Stimulated activated naive B cell treated with anti-CD40 and anti-IgM and Interleukin-4, amounts not matched to agents 10 μg/mL and 1 μg/mL and 100 μg/mL, for 72 hours (primary cell): ENCODE measurements around the gene CELF4.
A peak's percentile ranks its signal among the peaks of the same experiment; 100 is the strongest.

Experiments
- ATAC-seq, 2 donors: fragments of 150-1000 bp; cut with Tn5 transposase; replicated peaks; 2 replicates each; pipeline ENCODE4 v1.10.0; 2021; ENCODE audit warnings: moderate library complexity in 1 of 2
- DNase-seq: peaks from one replicate; pipeline ENCODE4 v3.0.0; 2021
- H3K27ac Mint-ChIP-seq: one replicate; pipeline ENCODE4 v1.8.0; 2022; ENCODE audit warnings: mild to moderate bottlenecking, mixed read lengths
- H3K27me3 Mint-ChIP-seq, 2 donors: one replicate each; pipeline ENCODE4 v1.8.0; 2022; ENCODE audit warnings: mixed read lengths in 2 of 2
- H3K36me3 Mint-ChIP-seq, 2 donors: one replicate each; pipeline ENCODE4 v1.8.0; 2022; ENCODE audit warnings: mixed read lengths in 2 of 2, mild to moderate bottlenecking in 1 of 2
- H3K4me1 Mint-ChIP-seq, 2 donors: one replicate each; pipeline ENCODE4 v1.8.0; 2022; ENCODE audit warnings: mixed read lengths in 2 of 2, mild to moderate bottlenecking in 1 of 2
- H3K4me3 Mint-ChIP-seq, 2 donors: one replicate each; pipeline ENCODE4 v1.8.0; 2022; ENCODE audit warnings: mild to moderate bottlenecking in 2 of 2, mixed read lengths in 2 of 2, moderate library complexity in 1 of 2
- H3K9me3 Mint-ChIP-seq, 2 donors: one replicate each; pipeline ENCODE4 v1.8.0; 2022; ENCODE audit warnings: mixed read lengths in 2 of 2, mild to moderate bottlenecking in 1 of 2

The CELF4 gene

DNA sequence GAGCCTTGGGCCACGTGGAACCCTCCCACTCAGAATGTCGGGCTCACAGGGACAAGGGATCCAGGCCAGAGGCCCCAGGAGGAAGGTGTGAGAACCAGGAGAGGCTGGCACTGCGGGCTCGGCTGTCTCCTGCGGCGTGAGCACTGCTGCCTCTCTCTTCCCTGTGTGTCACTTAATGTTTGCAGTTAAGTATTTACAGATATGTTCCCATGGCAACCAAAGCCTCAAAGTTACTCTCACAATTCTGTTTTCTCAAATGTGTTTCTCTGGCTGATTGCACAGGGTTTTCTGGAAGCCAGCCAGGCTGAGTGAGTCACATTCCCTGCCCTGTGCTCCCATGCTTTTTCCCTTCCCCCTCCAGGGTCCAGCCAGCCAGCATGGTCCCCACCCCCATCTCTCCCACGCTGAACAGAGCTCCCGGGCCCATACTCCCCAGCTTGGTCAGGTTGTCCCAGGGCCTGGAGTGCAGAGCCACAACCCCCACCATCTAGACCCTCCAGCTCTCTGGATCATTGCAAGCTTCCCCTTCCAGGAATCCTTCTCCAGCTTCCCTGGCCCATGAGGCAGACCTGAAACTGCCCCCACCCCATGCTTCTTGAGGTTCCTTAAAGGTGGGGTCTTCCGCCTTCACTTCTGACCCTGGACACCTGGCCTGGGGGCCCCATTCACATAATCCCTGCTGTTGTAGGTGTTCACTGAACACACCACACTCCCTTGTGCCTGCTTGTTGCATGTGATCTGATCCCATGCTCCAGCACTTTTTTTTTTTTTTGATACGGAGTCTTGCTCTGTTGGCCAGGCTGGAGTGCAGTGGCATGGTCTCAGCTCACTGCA lies 265.9 kb downstream of the CELF4 start:
- H3K36me3 Mint-ChIP-seq: no peaks in the 10 kb centered on the region
- H3K4me1 Mint-ChIP-seq: peaks cover 0 to 6% of the 10 kb centered on the region in 2 donors
- ATAC-seq (peak in 1 of 2 donors; percentile 26), DNase-seq (no peak)
- peaks cover 5% of the 10 kb centered on the region in 2 donors for H3K27me3 Mint-ChIP-seq
- no peaks in the 10 kb centered on the region for H3K9me3 Mint-ChIP-seq
- H3K27ac Mint-ChIP-seq: no peak overlapping the region
- no peak overlapping the region for H3K4me3 Mint-ChIP-seq

DNA sequence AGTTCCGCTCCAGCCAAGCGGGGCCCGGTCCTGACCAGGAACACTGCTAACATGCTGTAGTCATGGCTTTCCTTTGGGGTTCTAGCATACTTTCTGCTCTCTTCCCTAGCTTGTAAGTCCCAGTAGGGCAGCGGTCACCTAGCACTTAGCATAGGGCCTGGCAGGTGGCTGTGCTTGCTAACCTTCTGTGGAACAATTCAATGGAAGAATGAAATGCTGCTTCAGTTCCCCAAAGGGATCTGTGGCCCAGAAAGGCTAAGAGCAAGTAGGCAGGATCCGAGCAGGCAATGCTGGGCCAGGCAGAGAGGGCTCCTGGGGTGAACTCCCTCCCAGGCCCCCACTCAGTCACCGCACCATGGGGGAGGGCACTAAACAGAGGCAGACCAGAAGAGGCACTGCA lies 266.8 kb downstream of the CELF4 start:
- no peak for ATAC-seq
- no peak for DNase-seq
- Mint-ChIP-seq H3K27ac (peak overlapping the region; percentile 48), H3K27me3 (peaks cover 7 to 11% of the 10 kb centered on the region in 2 donors), H3K9me3 (no peaks in the 10 kb centered on the region), H3K36me3 (no peaks in the 10 kb centered on the region), H3K4me1 (peaks cover 0 to 6% of the 10 kb centered on the region in 2 donors), H3K4me3 (no peak overlapping the region)

GRCh38 chr18:37297106-37297505 lies 268.5 kb downstream of the CELF4 start:
- DNase-seq (no peak), ATAC-seq (no peak)
- Mint-ChIP-seq H3K4me3 (no peak overlapping the region), H3K9me3 (no peaks in the 10 kb centered on the region), H3K36me3 (no peaks in the 10 kb centered on the region), H3K27ac (no peak overlapping the region), H3K27me3 (peaks cover 7 to 15% of the 10 kb centered on the region in 2 donors), H3K4me1 (peaks cover 0 to 6% of the 10 kb centered on the region in 2 donors)

DNA sequence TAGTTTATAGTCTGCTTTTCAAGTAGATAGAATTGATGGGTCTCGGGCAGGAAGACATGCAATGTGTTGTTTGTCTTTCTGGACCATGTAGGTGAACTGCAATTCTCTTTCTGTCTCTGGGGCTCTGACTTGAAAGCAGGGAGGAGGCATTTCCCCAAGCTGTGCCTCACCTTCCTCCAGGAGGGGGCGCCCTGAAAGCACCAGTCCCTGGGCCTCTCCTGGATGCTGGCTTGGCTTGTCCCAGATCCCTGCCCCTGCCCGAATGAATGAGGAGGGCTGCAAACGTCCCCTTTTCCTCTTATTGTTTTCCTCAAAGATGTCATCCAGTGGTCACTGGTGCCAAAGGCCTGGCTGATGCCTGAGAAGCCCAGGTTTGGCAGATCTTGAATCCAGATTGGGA lies 270.6 kb downstream of the CELF4 start:
- ATAC-seq (no peak), DNase-seq (no peak)
- no peak overlapping the region for H3K4me3 Mint-ChIP-seq
- H3K27ac Mint-ChIP-seq: no peak overlapping the region
- H3K4me1 Mint-ChIP-seq: peaks cover 0 to 5% of the 10 kb centered on the region in 2 donors
- peaks cover 7 to 9% of the 10 kb centered on the region in 2 donors for H3K27me3 Mint-ChIP-seq
- H3K36me3 Mint-ChIP-seq: no peaks in the 10 kb centered on the region
- H3K9me3 Mint-ChIP-seq: no peaks in the 10 kb centered on the region

DNA sequence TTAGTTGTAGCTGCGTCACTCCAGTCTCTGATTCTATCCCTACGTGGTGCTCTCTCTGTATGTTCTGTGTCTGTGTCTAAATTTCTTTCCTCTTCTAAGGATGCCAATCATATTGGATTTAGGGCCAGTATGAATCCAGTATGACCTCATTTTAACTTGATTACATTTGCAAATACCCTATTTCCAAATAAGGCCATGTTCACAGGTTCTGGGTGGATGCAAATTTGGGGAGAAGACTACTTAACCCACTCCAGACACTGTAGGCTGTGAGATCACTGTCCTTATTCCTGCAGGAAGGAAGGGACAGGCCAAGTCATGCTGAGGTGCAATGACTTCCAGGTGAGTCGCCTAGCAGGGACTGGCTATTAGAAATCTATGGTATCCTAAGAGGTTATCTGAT lies 272.2 kb downstream of the CELF4 start:
- no peaks in the 10 kb centered on the region for H3K4me1 Mint-ChIP-seq
- H3K9me3 Mint-ChIP-seq: no peaks in the 10 kb centered on the region
- DNase-seq (no peak), ATAC-seq (no peak)
- no peak overlapping the region for H3K27ac Mint-ChIP-seq
- no peak overlapping the region for H3K4me3 Mint-ChIP-seq
- no peaks in the 10 kb centered on the region for H3K36me3 Mint-ChIP-seq
- H3K27me3 Mint-ChIP-seq: peaks cover 7 to 9% of the 10 kb centered on the region in 2 donors

DNA sequence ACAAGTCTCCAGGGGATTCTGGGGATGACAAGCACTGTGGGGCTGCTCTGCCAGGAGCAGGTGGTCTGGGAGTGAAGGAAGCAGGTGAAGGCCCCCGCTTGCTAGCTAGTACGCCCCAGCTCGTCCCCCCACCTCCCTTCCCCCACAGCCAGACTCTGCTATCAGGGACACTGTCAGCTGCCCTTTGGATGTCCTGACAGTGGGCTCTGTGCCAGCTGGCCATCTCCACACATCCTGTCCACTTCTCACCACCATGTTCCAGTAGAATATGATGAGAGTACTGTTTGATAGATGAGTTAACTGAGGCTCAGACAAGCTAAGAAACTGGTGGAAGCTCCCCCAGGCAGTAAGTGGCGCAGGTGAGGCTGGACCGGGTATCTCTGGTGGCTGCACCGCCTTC lies 276.2 kb downstream of the CELF4 start:
- H3K4me1 Mint-ChIP-seq: no peaks in the 10 kb centered on the region
- H3K9me3 Mint-ChIP-seq: no peaks in the 10 kb centered on the region
- ATAC-seq: no peak
- no peak overlapping the region for H3K27ac Mint-ChIP-seq
- H3K4me3 Mint-ChIP-seq: no peak overlapping the region
- no peaks in the 10 kb centered on the region for H3K36me3 Mint-ChIP-seq
- DNase-seq: no peak
- H3K27me3 Mint-ChIP-seq: peaks cover 0 to 7% of the 10 kb centered on the region in 2 donors

DNA sequence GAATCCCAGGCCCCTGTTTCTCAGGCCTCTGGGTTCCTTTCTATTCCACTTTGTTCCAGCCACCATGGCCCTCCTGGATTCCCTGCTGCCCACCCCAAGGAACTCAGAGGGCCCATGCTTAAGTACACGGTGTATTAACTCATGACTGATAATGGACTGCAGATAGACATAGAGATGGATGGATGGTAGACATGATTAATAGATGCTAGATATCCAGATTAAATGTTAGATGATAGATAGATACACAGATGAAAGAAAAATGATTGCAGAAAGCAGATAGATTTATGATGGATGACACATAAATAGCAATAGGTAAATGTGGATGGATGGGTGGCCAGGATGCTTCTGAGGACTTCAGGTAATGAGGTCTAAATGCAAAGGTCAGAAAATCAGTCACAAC lies 278.0 kb downstream of the CELF4 start:
- Mint-ChIP-seq H3K27ac (no peak overlapping the region), H3K27me3 (no peaks in the 10 kb centered on the region), H3K4me1 (no peaks in the 10 kb centered on the region), H3K36me3 (no peaks in the 10 kb centered on the region), H3K9me3 (peaks cover 3 to 5% of the 10 kb centered on the region in 2 donors), H3K4me3 (no peak overlapping the region)
- no peak for DNase-seq
- no peak for ATAC-seq

GRCh38 chr18:37286801-37287200 lies 278.8 kb downstream of the CELF4 start:
- H3K36me3 Mint-ChIP-seq: no peaks in the 10 kb centered on the region
- no peak for DNase-seq
- H3K4me3 Mint-ChIP-seq: no peak overlapping the region
- H3K27ac Mint-ChIP-seq: no peak overlapping the region
- no peaks in the 10 kb centered on the region for H3K4me1 Mint-ChIP-seq
- peaks cover 3 to 5% of the 10 kb centered on the region in 2 donors for H3K9me3 Mint-ChIP-seq
- H3K27me3 Mint-ChIP-seq: no peaks in the 10 kb centered on the region
- ATAC-seq: no peak

DNA sequence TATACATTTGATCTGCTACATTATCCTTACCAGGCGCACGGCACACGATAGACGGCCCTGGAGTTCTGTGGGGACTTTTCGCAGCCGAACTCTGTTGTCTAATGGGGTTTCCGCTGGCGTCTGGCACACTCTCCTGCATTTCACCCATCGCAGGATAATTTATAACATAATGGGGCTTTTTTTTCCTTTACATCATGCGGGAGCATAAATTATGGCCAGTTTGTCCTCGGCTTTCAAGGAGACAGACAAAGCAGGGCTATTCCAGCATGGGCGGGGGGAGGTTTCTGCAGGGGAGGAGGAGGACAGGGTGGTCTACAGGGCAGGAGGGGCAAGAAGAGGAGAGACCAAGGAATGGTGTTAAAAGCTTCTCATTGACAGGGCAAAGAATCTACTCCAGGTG lies 279.8 kb downstream of the CELF4 start:
- H3K4me1 Mint-ChIP-seq: no peaks in the 10 kb centered on the region
- H3K27me3 Mint-ChIP-seq: peaks cover 0 to 4% of the 10 kb centered on the region in 2 donors
- H3K4me3 Mint-ChIP-seq: no peak overlapping the region
- H3K9me3 Mint-ChIP-seq: peaks cover 3 to 5% of the 10 kb centered on the region in 2 donors
- ATAC-seq: no peak
- H3K27ac Mint-ChIP-seq: no peak overlapping the region
- DNase-seq: no peak
- no peaks in the 10 kb centered on the region for H3K36me3 Mint-ChIP-seq

GRCh38 chr18:37284260-37284659 lies 281.3 kb downstream of the CELF4 start:
- Mint-ChIP-seq H3K36me3 (no peaks in the 10 kb centered on the region), H3K27me3 (peaks cover 4 to 8% of the 10 kb centered on the region in 2 donors), H3K9me3 (peaks cover 3 to 5% of the 10 kb centered on the region in 2 donors), H3K27ac (no peak overlapping the region), H3K4me3 (no peak overlapping the region), H3K4me1 (no peaks in the 10 kb centered on the region)
- DNase-seq (no peak), ATAC-seq (no peak)

DNA sequence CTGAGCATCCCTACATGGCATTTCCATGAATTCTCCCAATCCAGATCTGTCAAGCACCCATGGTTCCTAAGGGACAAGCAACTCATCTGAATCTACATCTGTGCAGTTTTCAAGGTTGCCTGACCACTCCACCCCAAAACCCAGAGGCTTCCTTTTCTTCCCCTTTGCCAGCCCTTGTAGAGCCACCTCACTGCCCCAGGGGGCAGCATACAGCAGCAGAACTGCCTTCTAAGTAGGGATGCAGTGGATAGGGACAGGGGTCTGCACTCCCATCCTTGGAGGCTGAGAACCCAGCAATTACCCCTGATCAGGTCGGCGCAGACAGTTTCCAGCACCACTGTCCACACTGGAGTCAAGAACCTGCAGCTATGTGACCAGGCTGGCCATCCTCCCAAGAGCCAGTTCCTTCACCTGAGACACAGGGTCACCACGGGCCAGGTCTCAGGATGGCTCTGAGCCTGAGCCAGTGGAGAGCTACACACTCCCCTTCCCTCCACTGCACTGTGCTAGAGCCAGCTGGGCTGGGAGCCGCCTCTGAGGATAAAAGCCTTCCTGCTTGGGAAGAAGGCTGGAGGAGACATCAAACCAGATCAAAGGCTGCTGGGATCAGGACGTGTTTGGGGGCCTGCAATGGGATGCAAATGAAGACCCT lies 283.1 kb downstream of the CELF4 start:
- Mint-ChIP-seq H3K4me3 (no peak overlapping the region), H3K4me1 (no peaks in the 10 kb centered on the region), H3K36me3 (no peaks in the 10 kb centered on the region), H3K27me3 (peaks cover 13 to 25% of the 10 kb centered on the region in 2 donors), H3K27ac (no peak overlapping the region), H3K9me3 (peaks cover 3 to 5% of the 10 kb centered on the region in 2 donors)
- peak in 1 of 2 donors; percentile 30 for ATAC-seq
- no peak for DNase-seq

- no peak overlapping the region for H3K4me3 Mint-ChIP-seq
- no peak overlapping the region for H3K27ac Mint-ChIP-seq
- H3K36me3 Mint-ChIP-seq: peaks cover 2 to 3% of the 10 kb centered on the region in 2 donors
- peaks cover 24 to 39% of the 10 kb centered on the region in 2 donors for H3K27me3 Mint-ChIP-seq
- peaks cover 8 to 10% of the 10 kb centered on the region in 2 donors for H3K9me3 Mint-ChIP-seq
- ATAC-seq (no peak), DNase-seq (no peak)
- no peaks in the 10 kb centered on the region for H3K4me1 Mint-ChIP-seq
Observed at GRCh38 chr18:37280701-37281393, 284.8 kb downstream of the CELF4 start.

- no peak overlapping the region for H3K27ac Mint-ChIP-seq
- H3K9me3 Mint-ChIP-seq: peaks cover 12 to 13% of the 10 kb centered on the region in 2 donors
- peaks cover 6 to 8% of the 10 kb centered on the region in 2 donors for H3K36me3 Mint-ChIP-seq
- DNase-seq: no peak
- no peak overlapping the region for H3K4me3 Mint-ChIP-seq
- peaks cover 0 to 3% of the 10 kb centered on the region in 2 donors for H3K4me1 Mint-ChIP-seq
- ATAC-seq: no peak
- H3K27me3 Mint-ChIP-seq: peaks cover 39 to 58% of the 10 kb centered on the region in 2 donors
Observed at GRCh38 chr18:37277804-37278203, 287.8 kb downstream of the CELF4 start.

GRCh38 chr18:37276111-37276890 lies 289.3 kb downstream of the CELF4 start:
- Mint-ChIP-seq H3K36me3 (peaks cover 6 to 8% of the 10 kb centered on the region in 2 donors), H3K27me3 (peaks cover 41 to 68% of the 10 kb centered on the region in 2 donors), H3K27ac (no peak overlapping the region), H3K4me3 (no peak overlapping the region), H3K9me3 (peaks cover 12 to 13% of the 10 kb centered on the region in 2 donors), H3K4me1 (peaks cover 0 to 3% of the 10 kb centered on the region in 2 donors)
- no peak for DNase-seq
- no peak for ATAC-seq
